RWPE1 (cell line): ENCODE measurements around the gene COL16A1.

Experiments used
- CTCF ChIA-PET: fragments of 350-600 bp; sonication (Branson Sonifier 250); formaldehyde crosslinking; extraction: SDS; loops from one replicate; lab custom pipeline; 2021; lab: Yijun Ruan, JAX
- POLR2A ChIA-PET: fragments of 400-600 bp; formaldehyde crosslinking; extraction: SDS; loops from one replicate; lab custom pipeline; 2020; ENCODE audit warnings: antibody characterized with exemption; ENCODE audit not compliant: low non-redundant PET; lab: Yijun Ruan, JAX
- DNase-seq: peaks from one replicate; pipeline ENCODE4 v3.0.0; 2012; ENCODE audit warnings: low spot score
- H3K27ac ChIP-seq: fragments of 450-650 bp; 2 replicates; pipeline ENCODE4 v1.5.1; 2017
- CTCF ChIP-seq: fragments of 450-650 bp; conservative IDR thresholded peaks from 2 replicates; pipeline ENCODE4 v1.5.1; 2017; ENCODE audit warnings: low read depth, mild to moderate bottlenecking

Gene COL16A1

GRCh38 chr1:31617218-31617915, 86.5 kb downstream of the COL16A1 start, which contains the start of gene HCRTR1:
Gene HCRTR1 (plus strand): TSS chr1:31617689. CDS start chr1:31619193, 1,504 bp downstream.
- POLR2A ChIA-PET, result interaction anchor here (0.5 kb wide), 1 partner anchor 496 kb away, joined by 4 read pairs; no protein-coding TSS in a partner anchor
- TF ChIP-seq CTCF, result no peak
- CTCF ChIA-PET, result interaction anchor here (0.5 to 1.9 kb wide), 8 partner anchors 8 to 412 kb away, joined by 3 to 10 read pairs (median 3); no protein-coding TSS in a partner anchor
- H3K27ac ChIP-seq, result no peak within 1 kb of the TSS
- DNase-seq, result no peak

DNA sequence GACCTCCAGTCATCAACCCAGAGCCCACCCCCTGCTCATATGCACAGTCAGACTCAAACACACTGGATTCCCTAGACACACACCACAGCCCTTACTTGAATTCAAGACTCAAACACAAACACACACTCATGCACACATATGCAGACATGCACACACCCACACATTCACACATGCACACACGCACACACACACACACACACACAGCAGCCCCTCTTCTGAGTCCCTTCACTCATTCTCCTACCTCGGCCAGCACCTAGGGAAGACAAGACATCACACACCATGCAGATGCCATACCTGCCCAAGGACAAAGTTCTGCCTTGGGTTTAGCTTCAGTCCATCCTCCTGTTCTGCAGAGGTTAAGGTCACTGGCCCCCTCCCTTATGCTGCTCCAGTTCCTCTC, 87.9 kb downstream of the COL16A1 start:
- CTCF ChIA-PET, result no interaction called here
- H3K27ac ChIP-seq, result no peak overlapping the region
- POLR2A ChIA-PET, result no interaction called here
- TF ChIP-seq CTCF, result no peak
- DNase-seq, result no peak

GRCh38 chr1:31615414-31615813, 88.4 kb downstream of the COL16A1 start:
- ChIA-PET POLR2A (no interaction called here), CTCF (no interaction called here)
- no peak for DNase-seq
- H3K27ac ChIP-seq, result no peak overlapping the region
- no peak for TF ChIP-seq CTCF

DNA sequence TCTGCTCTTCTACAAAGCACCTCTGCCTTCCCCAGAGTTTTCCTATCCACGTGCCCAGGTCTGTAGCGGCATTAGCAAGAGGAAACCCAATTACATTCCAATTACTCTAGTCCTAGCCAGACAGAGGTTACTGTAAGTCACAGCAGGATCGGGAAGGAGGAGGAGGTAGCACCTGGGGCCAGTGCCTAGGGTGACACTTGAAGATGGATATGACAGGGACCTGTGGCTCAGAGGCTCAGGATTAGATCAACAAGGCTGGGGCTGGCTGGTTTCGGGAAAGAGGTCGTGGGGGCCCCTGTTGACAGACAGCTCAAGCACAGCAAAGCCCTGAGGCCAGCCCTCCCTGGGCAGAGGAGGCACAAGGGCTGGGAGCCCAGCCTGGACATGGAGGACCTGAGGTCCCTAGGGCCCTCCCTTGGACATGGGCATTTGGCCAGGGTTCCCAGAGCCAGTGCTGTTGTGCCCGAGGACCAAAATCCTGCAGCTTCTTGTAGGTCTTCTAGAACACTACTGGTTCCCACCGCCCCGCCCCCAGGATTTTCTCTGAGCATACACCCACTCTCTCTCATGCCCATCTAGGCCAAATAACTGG, 89.3 kb downstream of the COL16A1 start:
- no peak for DNase-seq
- TF ChIP-seq CTCF, result no peak
- CTCF ChIA-PET, result interaction anchor here (0.6 kb wide), 1 partner anchor 17 kb away, joined by 5 read pairs; no protein-coding TSS in a partner anchor
- POLR2A ChIA-PET, result no interaction called here
- no peak overlapping the region for H3K27ac ChIP-seq

DNA sequence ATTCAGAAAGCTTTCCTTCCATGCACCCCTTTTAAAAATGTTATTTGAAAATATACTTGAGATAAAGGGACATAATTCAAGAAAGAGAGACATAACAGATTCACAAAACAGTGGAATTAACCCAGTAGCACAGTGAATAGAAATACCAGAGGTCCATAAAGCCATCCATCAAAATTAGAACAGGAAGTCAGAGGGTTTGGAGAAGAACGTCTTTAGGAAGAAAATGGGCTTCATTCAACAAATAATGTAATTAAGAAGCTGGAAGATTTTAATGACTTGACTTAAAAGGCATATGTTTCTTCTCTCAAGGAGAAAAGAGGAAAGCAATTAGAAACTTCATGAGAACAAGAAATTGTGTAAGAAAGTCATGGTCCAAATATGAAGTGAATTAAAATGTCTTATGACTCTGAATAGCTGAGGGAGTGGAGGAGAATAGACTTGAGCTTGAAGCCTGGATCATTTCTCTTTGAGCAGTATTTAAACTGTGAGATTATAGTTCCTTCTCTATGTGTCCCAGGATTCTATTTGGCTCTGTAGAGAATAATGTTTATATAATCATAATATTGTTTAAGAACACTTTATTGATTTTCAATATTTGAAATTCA, 94.2 kb downstream of the COL16A1 start:
- DNase-seq, result no peak
- H3K27ac ChIP-seq, result no peak overlapping the region
- no peak for TF ChIP-seq CTCF
- ChIA-PET POLR2A (no interaction called here), CTCF (interaction anchor here (0.8 to 1.2 kb wide), 2 partner anchors 9 to 22 kb away, joined by 3 to 10 read pairs; no protein-coding TSS in a partner anchor)

DNA sequence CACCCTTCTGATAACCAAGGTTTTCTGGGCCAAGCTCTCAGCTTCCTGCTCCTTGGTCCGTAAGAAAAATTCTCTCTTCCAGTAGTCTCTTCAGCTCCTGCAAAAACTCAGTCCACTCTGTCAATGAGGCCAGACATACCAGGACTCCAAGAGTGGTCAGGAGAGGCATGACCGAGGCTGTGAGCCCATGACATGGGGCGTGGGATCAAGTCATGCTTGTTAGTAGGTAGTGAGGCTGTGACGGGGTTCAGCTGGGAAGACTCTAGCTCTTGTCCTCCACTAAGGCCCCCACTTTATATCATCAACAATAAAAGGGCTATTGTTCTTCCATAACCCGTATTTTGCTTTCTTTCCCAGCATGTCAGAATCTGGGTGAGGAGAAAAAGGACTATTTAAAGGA, 96.5 kb downstream of the COL16A1 start:
- CTCF ChIA-PET, result interaction anchor here (0.5 kb wide), 1 partner anchor 237 kb away, joined by 4 read pairs; no protein-coding TSS in a partner anchor
- POLR2A ChIA-PET, result no interaction called here
- no peak overlapping the region for H3K27ac ChIP-seq
- DNase-seq, result no peak
- no peak for TF ChIP-seq CTCF
